Fibroblast of villous mesenchyme (primary cell): ENCODE data around the gene ZNF879. TPM values are rescaled to one million over a fixed set of nuclear protein-coding genes. Genes with fewer than 3 reads are reported as not detected.

Experiments used
- DNase-seq: peaks from one replicate; pipeline ENCODE4 v3.0.0-alpha.2; 2010; ENCODE audit warnings: low read depth
- H3K4me3 ChIP-seq: 2 replicates; pipeline ENCODE4 v1.5.1; 2011; ENCODE audit warnings: low read depth, mild to moderate bottlenecking, low read length
- CTCF ChIP-seq: IDR thresholded peaks from 2 replicates; pipeline ENCODE4 v1.5.1; 2012; ENCODE audit warnings: low read depth, mild to moderate bottlenecking, low read length; ENCODE audit not compliant: insufficient read depth
- total RNA-seq: library from RNA; depleted of rRNA; stranded (reverse); fragments of >200 nt; gene quantifications from 2 replicates; pipeline ENCODE4 v1.2.3, GENCODE V29; 2012

ZNF879 gene
- total RNA-seq, 1 donor: 5.6 TPM

GRCh38 chr5:179055436-179055835 lies 31.8 kb downstream of the ZNF879 start:
- H3K4me3 ChIP-seq: no peak overlapping the region
- TF ChIP-seq CTCF: no peak
- no peak for DNase-seq

GRCh38 chr5:179055841-179056240 lies 32.2 kb downstream of the ZNF879 start:
- DNase-seq: no peak
- TF ChIP-seq CTCF: no peak
- no peak overlapping the region for H3K4me3 ChIP-seq

- peak within 1 kb of the TSS; percentile 70 for H3K4me3 ChIP-seq
- no peak for TF ChIP-seq CTCF
- DNase-seq: peak; percentile 91
Observed at GRCh38 chr5:179060116-179061008, 36.8 kb downstream of the ZNF879 start, which contains the start of gene ZNF354C. Gene ZNF354C, plus strand, starts transcription at chr5:179060373. Its CDS starts 1,696 bp downstream, at chr5:179062069.

GRCh38 chr5:179061025-179061424 lies 37.4 kb downstream of the ZNF879 start:
- TF ChIP-seq CTCF: no peak
- no peak for DNase-seq
- peak overlapping the region; percentile 70 for H3K4me3 ChIP-seq

GRCh38 chr5:179065703-179066102 lies 42.1 kb downstream of the ZNF879 start:
- no peak overlapping the region for H3K4me3 ChIP-seq
- DNase-seq: no peak
- no peak for TF ChIP-seq CTCF

- no peak overlapping the region for H3K4me3 ChIP-seq
- TF ChIP-seq CTCF: no peak
- no peak for DNase-seq
Observed at GRCh38 chr5:179079165-179079987, 55.8 kb downstream of the ZNF879 start.
